ENCODE data around the gene TNFAIP1.

The TNFAIP1 gene

GRCh38 chr17:28364665-28365363, 29.3 kb downstream of the TNFAIP1 start, which contains the start of gene SEBOX:
SEBOX (minus strand) TSS chr17:28365199; CDS start chr17:28365151, 48 bp downstream.
- DNase-seq (ENCODE audit: low spot score), result no peak
- TF ChIP-seq, protein P1, sequence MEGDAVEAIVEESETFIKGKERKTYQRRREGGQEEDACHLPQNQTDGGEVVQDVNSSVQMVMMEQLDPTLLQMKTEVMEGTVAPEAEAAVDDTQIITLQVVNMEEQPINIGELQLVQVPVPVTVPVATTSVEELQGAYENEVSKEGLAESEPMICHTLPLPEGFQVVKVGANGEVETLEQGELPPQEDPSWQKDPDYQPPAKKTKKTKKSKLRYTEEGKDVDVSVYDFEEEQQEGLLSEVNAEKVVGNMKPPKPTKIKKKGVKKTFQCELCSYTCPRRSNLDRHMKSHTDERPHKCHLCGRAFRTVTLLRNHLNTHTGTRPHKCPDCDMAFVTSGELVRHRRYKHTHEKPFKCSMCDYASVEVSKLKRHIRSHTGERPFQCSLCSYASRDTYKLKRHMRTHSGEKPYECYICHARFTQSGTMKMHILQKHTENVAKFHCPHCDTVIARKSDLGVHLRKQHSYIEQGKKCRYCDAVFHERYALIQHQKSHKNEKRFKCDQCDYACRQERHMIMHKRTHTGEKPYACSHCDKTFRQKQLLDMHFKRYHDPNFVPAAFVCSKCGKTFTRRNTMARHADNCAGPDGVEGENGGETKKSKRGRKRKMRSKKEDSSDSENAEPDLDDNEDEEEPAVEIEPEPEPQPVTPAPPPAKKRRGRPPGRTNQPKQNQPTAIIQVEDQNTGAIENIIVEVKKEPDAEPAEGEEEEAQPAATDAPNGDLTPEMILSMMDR (IDR thresholded peaks at IDR 0.05; ENCODE audit: borderline replicate concordance, control extremely low read depth, extremely low read depth, insufficient read depth, missing control alignments), result no peak
- in situ Hi-C loops (cut with MboI; ENCODE audit: low sequenced_read_pairs, unreplicated experiment), result no loop called here

- DNase-seq (ENCODE audit: low spot score), result no peak
- in situ Hi-C loops (cut with MboI; ENCODE audit: low sequenced_read_pairs, unreplicated experiment), result no loop called here
- TF ChIP-seq, protein P1 (IDR thresholded peaks at IDR 0.05; ENCODE audit: borderline replicate concordance, control extremely low read depth, extremely low read depth, insufficient read depth, missing control alignments), result no peak
Measured at GRCh38 chr17:28365487-28365886, 29.9 kb downstream of the TNFAIP1 start.

- in situ Hi-C loops (cut with MboI; ENCODE audit: low sequenced_read_pairs, unreplicated experiment), result no loop called here
- TF ChIP-seq, protein P1 (IDR thresholded peaks at IDR 0.05; ENCODE audit: borderline replicate concordance, control extremely low read depth, extremely low read depth, insufficient read depth, missing control alignments), result no peak
- no peak for DNase-seq (ENCODE audit: low spot score)
Measured at GRCh38 chr17:28366605-28367004, 31.0 kb downstream of the TNFAIP1 start.

GRCh38 chr17:28367641-28368305, 32.2 kb downstream of the TNFAIP1 start:
- TF ChIP-seq, protein P1 (IDR thresholded peaks at IDR 0.05; ENCODE audit: borderline replicate concordance, control extremely low read depth, extremely low read depth, insufficient read depth, missing control alignments), result no peak
- in situ Hi-C loops (cut with MboI; ENCODE audit: low sequenced_read_pairs, unreplicated experiment), result no loop called here
- DNase-seq (ENCODE audit: low spot score), result no peak

DNA sequence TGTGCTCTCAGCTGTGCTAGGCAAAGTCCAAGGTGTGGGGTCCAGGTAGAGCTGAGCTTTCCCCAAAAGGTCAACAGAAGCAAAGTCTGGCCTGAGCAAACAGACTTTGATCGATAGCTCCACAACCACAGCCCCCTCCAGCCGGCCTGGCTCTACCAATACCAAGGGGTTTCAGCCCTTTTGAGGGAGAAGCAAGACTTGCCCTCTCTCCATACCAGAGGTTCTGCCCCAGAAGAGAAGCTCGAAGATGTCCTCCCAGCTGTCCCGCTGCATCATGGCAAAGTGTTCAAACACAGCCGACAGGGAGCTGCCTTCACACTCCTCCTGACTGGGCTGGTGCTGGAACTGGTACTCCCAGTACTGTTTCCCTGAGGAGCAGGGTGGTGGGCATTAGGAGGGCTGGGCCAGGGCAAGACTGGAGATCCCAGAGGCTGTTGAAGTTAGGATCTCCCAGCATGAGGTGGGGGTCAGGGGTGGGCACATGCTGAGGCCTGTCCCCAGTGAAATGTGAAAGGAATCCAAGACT, 32.8 kb downstream of the TNFAIP1 start:
- TF ChIP-seq, protein P1 (IDR thresholded peaks at IDR 0.05; ENCODE audit: borderline replicate concordance, control extremely low read depth, extremely low read depth, insufficient read depth, missing control alignments), result no peak
- in situ Hi-C loops (cut with MboI; ENCODE audit: low sequenced_read_pairs, unreplicated experiment), result no loop called here
- no peak for DNase-seq (ENCODE audit: low spot score)

GRCh38 chr17:28368915-28369683, 33.5 kb downstream of the TNFAIP1 start:
- in situ Hi-C loops (cut with MboI; ENCODE audit: low sequenced_read_pairs, unreplicated experiment), result no loop called here

More at GRCh38 chr17:28368915-28369683, 33.5 kb downstream of the TNFAIP1 start:
- DNase-seq (ENCODE audit: low spot score), result no peak
- TF ChIP-seq, protein P1 (IDR thresholded peaks at IDR 0.05; ENCODE audit: borderline replicate concordance, control extremely low read depth, extremely low read depth, insufficient read depth, missing control alignments), result no peak
